Stimulated activated CD8-positive, alpha-beta memory T cell treated with anti-CD3 and anti-CD28 coated beads, Interleukin-4, amount 100 ng/mL, for 48 hours (primary cell): Measurements from ENCODE around the gene LAMB3.

Experiments used
- DNase-seq: peaks from one replicate; pipeline ENCODE4 v3.0.0-alpha.2; 2020

LAMB3 gene

GRCh38 chr1:209659909-209660308, 7.7 kb upstream of the LAMB3 start:
- no peak for DNase-seq

DNA sequence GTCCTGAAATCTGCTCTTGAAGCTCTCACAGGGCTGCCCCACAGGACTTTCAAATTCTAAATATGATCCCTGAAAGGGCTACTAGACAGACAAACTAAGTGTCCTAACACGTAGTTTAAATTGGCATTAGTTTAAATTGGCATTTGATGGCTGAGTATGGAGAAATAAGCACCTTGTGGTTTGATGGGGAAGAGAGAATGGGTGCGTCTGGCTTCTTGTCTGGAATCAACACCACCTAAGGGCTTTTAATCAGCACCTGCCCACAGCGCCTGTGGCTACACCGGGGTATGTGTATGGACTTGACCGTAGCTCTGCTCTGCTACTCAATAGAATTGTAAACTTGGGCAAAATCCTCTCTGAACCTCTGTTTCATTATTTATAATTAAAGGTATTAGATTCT, 5.7 kb upstream of the LAMB3 start:
- DNase-seq: no peak

GRCh38 chr1:209657140-209657879, 5.1 kb upstream of the LAMB3 start:
- no peak for DNase-seq

DNA sequence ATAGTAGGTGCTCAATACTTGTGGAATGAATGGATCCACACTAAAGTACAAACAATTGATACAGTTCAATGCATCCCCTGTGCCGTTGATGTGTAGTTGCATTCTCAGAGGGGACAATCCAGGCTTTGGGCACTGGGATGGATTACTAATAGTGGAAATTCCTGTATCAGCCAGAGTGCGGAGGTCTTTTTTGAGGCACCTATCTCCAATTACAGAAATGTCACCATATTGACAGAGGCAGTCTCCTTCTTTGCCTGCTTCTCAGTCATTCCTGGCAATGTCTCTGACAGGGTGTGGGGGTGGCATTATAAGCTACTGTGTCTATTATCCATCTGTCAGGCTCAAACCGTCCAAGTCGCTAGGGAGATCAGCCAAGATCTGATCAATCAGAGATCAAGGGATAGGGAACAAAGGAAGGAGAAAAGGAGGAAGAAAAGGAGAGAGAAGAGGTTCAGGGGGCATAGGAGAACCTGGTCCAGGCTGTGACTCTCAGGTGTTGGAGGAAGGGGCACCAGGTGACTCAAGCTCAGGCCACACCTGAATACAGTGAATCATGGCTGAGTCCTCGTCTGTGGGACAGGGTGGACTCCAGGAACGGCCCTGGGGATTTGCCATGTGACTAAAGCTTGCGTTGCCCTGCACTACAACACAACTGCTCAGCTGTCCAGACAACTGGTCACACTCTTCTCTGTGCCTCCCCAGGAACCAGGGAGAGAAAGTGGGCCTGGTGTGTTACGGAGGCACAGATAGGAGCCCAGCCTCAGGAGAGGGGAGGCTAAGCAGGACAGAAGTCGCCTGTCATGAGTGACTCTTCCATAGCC, 3.4 kb upstream of the LAMB3 start:
- no peak for DNase-seq

GRCh38 chr1:209653915-209654351, 1.7 kb upstream of the LAMB3 start:
- DNase-seq: no peak

DNA sequence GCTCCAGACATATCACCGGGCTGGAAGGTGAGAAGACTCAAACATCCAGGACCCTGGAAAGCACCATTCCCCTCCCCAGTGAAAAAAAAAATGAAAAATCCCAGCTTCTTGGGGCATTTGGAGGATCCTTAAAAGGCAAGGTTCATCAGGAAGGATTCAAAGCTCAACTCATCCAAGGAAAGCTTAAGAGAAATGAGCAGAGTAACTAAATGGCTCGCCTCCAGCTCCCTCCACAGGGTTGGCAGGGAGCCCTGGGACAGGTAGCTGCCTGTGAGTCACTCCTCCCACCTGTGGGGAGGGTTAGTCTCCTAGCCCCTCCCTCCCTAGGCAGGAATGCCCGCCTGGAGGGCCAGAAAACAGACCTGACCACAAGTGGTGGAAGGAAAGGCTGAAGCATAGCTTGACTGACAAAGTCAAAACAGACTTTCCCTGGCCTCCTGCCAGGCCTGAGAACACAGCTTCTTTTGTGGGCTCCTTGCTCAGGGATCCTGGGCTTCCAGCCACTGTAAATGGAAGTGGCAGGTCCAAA, 712 bp upstream of the LAMB3 start:
- DNase-seq: peak; percentile 78

- peak; percentile 80 for DNase-seq
Measured at GRCh38 chr1:209651138-209651587, 1.1 kb downstream of the LAMB3 start.

DNA sequence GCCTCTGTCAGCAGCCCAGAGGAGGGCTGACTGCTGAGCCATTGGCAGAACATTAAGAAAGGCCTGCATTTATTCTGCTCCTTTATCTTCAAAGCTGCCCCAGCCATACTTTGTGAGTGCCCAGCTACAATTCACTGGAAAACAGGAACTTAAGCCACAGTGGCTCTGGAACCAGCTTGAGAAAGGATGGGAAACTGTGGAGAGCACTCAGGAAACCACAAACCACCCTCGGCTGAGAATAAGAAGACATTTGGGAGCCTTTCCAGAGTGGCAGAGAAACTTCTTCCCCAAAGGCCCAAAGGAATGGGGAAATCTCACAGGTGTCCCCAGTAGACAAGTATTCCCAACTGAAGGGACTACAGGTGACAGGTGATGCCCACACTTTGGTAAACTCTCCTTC, 1.8 kb downstream of the LAMB3 start:
- no peak for DNase-seq

DNA sequence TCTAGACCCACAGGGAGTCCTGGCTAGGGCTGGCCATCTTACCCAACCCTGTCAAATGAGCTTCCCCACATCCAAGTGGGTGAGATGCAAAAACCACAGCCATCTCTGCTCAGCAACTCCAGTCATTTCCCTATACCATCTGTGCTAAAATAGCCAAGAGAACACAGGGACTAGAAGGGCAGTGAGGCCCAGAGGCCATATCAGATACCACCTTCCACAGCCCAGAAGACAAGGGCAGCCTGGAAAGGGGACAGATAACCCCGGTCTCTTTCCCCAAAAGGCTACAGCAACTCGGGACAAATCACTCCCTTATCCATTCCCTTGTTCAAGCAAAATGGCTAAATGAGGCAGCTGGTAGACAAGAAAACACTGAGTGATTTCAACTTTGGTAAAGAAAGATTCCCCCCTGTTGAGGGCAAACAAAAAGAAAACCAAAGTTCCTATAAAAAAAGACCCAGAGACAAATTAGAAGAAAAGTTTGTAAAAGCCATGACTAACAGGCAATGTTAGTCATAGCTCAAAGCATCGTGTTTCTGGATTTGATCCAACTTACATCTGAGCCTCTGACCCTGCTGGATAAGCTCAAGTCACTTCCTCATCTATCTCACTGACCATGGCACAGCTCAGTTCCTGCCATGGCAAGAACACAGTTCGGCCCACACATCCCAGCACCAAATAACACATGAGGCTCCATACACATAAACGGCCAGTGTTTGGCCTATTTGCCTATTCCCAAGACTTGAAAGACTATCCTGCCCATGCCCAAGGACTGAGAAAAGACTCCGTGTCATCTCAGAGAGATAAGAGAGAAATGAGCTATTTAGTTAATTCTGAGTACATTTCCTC, 3.1 kb downstream of the LAMB3 start:
- no peak for DNase-seq

DNA sequence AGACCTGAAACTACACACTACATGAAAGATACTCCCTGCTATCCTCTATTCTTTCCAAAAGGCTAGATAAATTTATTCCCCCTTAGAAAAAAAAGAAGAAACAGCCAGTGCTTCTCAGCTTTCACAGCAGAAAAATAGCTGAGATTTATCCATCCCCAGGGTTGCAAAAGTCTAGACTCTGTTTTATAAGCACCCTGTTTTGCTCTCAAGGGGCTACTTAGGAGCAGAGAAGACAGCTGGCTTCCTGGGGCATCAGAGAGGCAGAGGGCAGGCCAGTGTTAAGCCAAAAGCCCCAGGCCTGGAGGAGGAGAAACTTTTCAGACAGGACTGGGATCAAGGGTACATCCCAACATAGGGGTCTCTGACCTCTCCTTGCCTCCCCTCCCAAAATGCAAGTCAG, 3.9 kb downstream of the LAMB3 start:
- DNase-seq: no peak

DNA sequence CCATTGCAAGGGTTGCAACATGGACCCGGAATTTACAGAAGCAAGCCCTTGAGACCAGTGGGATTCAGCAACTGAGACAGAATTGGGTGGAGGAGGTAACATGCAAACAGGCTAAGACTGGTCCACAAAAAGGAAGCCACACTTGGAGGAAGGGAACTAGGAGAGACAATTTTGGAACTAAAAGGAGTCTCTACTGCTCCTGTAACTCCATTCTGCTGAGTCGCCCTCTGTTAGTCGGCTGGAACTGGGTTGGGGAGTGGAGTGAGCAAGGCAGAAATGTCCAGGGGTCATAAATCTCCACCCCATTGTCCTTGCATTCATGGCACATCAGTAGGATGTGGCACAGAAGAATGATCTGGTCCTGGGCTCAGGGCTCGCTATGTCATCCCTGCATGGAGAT, 5.1 kb downstream of the LAMB3 start:
- no peak for DNase-seq

- DNase-seq: no peak
Measured at GRCh38 chr1:209646558-209646957, 5.7 kb downstream of the LAMB3 start.

GRCh38 chr1:209645574-209646452, 6.4 kb downstream of the LAMB3 start:
- no peak for DNase-seq

- DNase-seq: no peak
Measured at GRCh38 chr1:209643285-209644020, 8.8 kb downstream of the LAMB3 start.

DNA sequence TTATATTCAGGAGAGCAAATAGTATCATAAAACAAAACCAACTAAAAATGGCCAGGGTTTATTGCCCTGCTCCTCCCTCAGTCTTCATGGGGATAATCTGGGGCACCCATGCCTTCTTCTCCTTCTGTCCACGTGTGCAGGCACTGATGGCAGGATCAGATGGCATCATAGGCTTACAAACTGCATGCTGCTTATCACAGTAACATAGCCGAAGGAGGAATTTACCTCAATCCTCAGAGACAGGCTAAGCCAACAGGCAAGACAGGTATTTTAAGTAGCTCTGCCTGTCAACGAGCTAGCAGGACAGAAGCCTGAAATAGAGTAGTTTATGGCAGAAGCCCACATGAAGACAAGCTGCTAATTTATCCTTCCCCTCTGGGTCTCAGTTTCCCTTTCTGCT, 9.4 kb downstream of the LAMB3 start:
- no peak for DNase-seq

GRCh38 chr1:209641832-209642172, 10.4 kb downstream of the LAMB3 start:
- DNase-seq: no peak

DNA sequence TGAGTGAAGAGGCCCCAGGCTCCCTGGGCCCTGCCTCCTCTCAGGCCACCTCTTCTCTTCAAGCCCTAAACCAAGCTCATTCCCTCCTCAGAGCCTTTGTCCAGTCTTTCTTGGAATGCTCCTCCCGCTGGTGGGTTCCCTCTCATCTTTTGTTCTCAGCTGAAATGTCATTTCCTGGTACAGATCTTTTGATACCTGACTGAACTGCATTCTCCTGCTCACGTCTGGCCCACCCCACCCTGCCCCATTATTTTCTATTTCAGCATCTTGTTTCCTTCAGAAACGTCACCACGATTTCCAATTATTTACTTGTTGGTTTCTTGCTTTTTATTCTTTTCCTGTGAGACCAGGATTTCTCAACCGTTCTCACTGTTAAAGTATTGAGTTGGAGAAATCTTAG, 16.4 kb downstream of the LAMB3 start:
- DNase-seq: no peak

GRCh38 chr1:209634005-209634737, 18.1 kb downstream of the LAMB3 start:
- DNase-seq: no peak

DNA sequence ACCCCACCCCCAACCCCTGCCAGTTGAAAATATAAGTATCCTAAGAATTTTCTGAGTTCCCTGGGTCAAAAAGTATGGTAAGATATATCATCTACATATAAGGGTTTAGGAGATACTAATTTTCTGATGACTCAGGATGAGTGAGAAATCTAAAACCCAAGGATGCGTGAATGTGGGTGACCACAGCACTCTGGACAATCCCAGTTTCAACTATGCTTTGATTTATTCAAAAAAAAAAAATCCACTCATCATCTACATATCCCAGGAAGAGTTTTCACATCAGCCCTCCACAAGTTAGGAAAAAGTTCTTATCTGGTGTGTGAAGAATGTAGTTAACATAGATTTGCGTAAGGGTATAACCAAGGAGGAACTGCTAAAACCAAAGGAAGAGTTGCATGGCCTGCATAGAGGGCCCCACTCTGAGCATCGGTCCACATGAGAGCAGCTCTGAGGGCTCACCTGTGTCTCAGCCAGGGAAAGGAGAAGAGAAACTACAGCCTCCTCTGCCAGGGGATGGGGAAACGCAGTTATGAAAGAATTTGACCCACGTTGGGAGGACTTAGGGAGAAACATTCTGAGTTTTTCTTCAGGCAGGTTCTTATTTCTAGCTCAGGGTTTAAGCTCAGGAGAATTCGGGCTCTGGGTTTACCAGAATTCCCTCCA, 18.8 kb downstream of the LAMB3 start:
- no peak for DNase-seq
